Suppressor macrophage treated with lipopolysaccharide for 4 hours (primary cell): ENCODE results near the gene KRABD2.
"Not testable (repeated sequence)": the region's sequence is repeated elsewhere in the genome, so short reads cannot be mapped to it uniquely, and the experiment has no call there.

ENCODE experiments used
- DNase-seq: peaks from one replicate; pipeline ENCODE4 v3.0.0-alpha.2; 2020

The KRABD2 gene

DNA sequence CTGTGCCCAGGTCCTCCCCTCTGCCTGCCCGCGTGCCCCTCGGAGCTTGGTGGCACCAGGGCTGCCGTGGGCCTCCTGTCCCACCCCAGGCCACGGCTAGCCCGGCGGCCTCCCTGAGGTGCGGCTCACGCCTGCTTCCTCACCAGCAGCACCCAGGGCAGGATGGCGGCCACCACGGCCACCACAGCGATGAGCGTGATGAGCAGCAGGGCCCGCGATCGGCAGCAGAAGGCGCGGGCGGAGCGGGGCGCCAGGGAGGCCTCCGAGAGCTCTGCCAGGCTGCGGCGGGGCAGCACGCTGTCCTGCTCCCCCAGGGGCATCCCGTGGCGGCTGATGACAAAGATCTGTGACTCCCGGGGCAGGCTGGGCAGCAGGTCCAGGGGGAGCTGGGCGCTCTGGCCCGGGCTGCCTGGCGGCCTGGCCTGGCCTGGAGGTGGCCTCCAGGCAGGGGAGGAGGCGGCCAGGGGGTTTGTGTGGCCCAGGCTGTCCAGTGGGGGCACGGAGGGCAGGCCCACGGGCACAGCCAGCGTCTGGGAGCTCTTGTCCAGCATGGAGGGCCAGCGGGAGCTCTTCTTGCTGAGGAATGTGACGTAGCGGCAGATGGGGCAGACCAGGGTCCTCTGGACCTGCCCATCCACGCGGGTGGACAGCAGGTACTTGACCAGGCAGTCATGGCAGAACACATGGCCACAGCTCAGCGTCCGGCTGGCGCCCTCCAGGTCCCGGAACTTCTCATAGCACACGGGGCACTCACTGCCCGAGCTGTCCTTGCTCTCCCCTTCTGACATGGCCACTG, 16.4 kb upstream of the KRABD2 start:
- DNase-seq = no peak

DNA sequence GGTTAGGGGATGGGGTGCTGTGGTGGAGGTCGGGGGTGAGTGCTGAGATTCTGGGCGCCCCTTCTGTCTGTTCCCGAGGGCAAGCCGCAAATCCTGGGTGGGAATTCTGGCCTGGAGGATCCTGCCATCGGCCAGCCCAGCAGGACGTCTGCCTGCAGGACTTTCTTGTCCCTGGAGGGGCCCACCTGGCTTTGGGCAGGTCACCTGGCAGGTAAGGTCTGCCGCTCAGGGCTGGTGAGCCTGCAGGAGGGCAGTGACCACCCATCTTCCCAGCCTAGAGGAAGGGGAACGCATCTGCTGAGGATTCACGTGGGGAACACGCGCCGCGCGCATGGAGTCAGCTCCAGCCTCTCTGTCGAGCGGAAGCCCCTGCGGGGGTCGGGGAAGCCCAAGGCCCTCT, 15.8 kb upstream of the KRABD2 start:
- no peak for DNase-seq

DNA sequence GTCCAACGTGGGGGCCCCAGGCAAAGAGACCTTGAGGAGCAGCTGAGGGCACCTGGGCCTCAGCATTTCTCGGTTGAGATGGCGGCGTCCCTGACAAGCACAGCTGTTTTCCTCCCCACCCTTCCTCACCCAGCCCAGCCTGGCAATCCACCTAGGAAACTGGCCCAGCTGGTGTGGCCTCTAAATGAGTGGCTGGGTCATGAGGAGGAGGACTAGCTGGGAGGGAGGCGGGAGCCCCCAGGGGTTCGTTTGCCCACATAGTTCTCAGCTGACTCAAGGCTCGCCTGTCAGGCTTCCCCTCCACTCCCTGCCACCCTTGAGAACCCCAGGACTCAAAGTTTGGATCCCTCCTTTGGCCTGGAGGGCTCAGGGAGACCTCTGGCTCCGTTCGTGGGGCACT, 15.2 kb upstream of the KRABD2 start:
- DNase-seq = no peak

DNA sequence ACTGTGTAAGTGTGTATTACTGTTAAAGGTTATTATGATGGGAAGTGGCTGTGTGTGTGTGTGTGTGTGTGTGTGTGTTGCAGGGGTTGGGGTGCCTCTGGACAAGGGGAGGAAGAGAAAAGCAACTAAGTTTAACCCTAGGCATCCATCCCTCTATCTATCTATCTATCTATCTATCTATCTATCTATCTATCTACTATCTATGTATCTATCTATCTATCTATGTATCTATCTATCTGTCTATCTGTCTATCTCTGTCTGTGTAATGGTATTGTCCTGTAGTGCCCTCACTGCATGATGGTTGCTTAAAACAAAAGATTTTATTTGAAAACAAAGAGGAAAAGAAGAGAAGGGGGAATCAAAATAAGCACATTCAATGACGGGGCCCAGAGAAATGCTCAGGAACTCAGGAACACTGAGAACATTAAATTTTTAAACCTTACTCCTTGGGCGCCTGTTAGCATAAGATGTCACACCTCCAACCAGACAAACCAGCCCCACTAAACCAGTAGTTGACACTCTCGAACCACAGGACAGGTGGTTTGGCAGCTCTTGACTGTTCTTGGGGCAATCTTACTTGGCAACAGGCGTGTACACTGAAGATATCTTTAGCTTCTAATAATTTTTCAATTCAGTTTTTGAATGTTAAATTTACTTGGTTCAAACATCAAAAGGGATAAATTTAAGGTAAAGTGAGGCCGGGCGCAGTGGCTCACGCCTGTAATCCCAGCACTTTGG, 11.6 kb upstream of the KRABD2 start:
- no peak for DNase-seq

DNA sequence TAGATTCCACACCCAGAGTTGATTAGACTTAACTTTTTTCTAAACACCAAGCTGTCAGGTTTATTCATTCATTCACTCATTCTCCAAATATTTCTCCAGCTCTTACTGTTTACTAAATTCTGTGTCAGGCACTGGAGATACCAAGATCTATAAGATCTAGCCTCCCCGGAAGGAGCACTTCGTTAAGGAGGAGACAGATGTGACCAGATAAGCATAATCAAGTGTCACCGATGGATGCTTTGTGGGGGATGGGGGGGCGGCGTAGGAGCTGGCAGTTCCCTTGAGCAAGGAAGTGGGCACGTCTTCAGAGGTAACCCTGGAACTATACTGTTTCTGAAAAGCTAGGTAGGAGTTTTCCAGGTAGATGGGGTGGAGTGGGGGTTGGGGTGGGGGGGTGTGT, 10.3 kb upstream of the KRABD2 start:
- DNase-seq = no peak

DNA sequence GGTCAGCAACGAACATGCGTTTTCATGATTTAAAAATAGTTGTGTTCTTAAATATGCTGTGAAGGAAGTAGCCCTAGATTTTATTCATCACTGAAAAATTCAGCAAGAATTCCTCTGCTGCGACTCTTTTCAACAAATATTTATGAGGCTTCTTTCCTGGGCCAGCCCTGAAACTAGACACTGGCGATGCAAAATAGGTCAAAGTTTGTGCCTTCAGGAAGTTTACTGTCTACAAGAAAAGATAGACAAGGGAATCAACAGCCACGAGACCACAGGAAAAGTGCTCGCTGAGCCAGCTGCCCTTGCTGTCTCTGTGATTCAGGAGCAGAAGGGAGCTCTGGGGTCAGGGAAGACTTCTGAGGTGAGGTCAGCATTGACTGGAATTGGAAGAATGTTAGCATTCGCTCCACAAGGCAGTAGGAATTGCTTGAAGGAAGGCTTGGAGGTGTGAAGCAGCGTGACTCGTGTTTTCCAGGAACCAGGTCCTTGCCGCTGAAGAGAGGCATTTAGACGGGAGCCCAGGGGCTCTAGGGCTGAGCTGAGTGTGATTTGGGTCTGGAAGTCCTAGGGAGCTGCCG, 8.4 kb upstream of the KRABD2 start:
- DNase-seq = no peak

DNA sequence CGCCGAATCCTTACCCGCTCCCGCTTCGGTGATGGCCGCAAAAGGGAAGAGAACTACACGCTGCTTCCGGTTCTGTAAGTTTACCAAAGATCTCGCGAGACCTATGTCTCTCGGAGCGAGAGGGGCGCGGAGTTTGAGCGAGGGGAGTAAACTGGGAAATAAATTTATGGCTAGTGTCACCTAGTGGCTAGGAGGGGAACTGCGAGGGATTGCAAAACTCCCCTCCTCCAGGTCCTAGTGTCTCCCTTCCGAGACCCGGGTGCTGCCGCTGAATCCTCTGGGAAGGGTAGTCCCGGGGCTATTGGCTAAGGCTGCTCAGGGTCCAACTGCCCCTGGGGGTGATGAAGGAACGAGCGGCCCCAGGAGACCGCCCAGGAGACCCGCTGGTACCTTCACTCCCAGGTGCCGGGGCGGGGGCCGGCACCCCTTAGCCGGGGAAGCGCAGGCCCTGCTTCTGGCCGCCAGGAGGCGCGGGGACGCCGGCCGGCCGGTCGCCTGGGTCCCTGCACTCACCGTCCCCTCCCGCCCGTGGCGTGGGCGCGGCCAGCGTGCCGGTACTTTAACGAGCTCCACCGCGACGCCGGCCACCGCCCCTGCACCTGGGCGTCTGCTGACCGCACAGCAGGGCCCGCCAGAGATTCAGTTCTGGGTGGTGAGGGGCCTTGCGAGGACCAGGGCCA, 6.8 kb upstream of the KRABD2 start, which contains the start of gene RPL26:
Gene RPL26 (minus strand): TSS at position 51 of the 680 bp plus-strand sequence. CDS start 883 bp downstream, outside the sequence.
- peak; percentile 99 for DNase-seq

DNA sequence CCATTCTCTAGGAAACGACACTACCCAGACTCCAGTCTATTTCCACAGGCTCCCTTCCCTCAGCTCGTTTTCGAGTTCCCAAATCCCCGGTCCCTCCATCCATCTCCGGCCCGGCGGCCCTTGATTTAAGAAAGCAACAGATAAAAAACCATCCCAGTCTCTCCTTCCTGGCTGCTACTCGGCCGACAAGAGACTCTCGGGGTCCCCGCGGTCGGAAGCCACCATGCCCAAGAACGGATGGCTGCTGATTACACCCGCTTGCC, 6.3 kb upstream of the KRABD2 start:
- no peak for DNase-seq

DNA sequence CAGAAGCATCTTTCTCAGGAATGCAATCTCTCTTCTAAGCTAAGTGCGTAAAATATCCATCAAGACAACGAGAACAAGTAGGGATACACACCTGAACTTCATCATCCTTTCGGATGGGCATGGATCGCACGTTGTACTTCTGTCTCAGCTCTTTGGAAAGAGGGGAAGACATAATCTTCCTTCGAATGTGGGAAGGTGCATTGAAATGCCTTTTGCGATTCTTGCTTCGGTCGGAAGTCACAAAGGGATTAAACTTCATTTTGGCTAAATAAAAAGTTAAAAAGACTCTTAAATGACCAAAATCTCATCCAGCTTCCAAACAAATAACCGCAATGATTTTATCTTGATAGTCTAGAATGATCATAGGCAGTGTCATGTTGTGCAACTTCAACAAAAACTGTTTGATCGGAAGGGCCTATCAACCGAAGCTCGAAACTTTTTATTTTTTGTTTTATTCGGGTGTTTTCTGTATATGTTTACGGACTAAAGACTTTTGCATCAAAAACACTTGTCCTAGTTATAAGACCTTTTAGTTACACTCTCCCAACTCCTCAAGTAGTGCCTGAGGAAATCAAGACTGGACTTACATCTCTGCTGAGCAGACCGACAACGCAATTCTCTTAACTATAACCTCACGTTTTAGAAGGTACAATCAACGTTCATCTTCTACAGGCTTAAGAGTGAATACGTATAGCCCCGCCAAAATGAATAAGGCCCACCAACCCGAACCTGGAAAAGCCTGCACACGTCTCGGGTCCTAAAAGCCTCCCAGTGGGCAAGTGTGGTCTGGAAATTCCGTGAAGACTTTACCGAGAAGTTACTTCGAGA, 5.8 kb upstream of the KRABD2 start:
- DNase-seq = peak; percentile 5

DNA sequence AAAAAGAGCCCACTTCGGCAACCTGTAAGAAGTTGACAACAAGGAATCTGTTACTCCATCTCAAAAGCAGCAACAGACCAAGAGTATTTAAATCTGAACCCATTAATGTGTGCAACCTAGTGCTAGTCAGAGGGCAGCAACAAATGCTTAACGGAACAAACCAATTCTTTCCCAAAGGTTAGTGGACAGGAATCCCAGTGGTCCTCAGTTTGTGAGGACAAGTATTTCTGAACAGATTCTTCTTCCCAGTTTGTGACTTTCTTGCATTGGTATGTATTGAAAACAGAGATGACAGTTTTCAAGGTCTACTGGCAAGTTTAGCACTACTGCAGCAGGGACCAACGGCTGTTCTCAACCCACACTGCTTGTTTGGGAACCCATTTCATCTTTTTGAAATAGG, 3.5 kb upstream of the KRABD2 start:
- DNase-seq = no peak

DNA sequence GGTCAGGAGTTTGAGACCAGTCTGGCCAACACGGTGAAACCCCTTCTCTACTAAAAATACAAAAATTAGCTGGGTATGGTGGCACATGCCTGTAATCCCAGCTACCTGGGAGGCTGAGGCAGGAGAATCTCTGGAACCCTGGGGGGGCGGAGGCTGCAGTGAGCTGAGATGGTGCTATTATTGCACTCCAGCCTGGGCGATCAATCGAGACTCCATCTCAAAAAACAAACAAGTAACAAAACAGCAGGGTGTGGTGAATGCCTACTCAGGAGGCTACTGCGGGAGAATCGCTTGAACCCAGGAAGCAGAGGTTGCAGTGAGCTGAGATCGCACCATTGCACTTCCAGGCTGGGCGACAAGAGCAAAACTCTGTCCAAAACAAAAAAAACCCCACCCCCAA, 1.6 kb upstream of the KRABD2 start:
- not testable (repeated sequence) for DNase-seq

DNA sequence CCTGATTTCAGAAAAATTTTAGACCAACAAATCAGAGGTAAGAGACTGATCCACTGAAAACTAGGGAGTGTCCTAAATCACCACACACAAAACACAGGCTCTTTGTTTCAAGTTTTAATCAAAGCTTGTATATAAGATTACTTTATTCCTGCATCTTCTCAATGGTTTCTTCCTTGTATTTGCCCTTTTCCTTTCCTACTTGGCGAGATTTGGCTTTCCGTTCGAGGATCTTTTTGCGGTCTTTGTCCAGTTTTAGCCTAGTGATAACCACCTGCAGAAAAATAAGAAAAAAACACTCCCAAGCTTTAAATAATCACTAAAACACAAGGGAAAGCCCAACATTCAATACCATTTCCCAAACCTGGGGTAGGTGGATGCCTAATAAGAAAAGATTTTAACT, 918 bp upstream of the KRABD2 start:
- no peak for DNase-seq

DNA sequence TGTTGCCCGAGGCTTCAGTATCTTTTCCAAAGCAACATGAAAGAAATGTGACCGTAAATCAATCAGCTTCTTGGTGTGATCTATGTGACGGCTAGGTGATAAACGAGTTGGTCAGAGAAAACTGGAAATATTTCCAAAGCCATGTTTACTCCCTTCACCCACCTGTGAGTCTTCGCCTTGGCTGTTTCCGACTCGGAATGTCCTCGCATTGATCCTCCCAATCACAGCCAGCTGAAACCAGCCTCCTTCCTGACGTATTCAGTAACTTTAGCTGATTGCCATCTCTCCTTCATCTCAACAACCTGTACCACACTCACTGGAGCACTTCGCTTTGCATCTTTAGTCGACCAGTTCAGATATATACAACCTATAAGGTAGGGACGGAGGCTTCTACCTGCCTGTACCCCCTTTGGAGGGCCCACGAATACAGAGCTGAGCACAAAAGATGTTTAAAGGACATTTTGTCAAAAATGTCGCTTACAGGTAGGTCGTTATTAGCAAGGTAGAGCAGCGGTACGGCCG, 705 bp downstream of the KRABD2 start:
- no peak for DNase-seq

DNA sequence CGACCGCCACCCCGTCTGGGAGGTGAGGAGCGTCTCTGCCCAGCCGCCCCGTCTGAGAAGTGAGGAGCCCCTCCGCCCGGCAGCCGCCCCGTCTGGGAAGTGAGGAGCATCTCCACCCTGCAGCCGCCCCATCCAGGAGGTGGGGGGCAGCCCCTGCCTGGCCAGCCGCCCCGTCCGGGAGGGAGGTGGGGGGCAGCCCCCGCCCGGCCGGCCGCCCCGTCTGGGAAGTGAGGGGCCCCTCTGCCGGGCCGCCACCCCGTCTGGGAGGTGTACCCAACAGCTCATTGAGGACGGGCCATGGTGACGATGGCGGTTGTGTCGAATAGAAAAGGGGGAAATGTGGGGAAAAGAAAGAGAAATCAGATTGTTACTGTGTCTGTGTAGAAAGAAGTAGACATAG, 2.6 kb downstream of the KRABD2 start:
- DNase-seq = not testable (repeated sequence)

DNA sequence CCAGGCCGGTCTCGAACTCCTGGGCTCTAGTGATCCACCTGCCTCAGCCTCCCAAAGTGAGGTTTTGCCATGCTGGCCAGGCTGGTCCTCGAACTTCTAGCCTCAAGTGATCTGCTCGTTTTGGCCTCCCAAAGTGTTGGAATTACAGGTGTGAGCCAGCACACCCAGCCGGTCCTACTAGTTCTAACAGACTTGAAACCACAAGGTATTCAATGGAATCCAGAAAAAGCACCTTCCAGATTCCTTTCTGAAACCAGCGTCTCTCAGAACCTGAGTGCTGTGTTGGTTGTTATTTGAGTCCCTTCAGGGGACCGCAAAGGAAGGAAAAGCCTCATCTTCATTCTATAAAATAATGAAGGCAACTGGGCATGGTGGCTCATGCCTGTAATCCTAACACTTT, 4.1 kb downstream of the KRABD2 start:
- no peak for DNase-seq

DNA sequence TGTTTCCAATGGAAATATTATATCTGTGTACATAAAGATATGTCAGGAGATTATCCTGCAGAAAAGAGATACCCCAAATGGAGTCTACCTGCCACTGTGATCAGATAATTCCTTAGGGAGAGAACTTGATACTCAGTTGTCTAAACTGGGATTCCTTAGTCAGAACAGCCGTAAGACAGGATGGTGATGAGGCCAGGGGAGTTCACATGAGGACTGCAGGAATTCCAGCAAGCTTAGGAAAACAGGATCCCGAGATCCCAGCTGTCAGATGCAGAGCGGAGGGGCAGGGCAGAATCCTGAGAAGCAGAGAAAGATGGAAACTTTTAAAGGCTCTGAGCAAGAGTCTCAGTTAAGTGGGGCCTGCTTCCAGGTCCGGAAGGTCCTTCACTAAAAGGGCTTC, 4.7 kb downstream of the KRABD2 start:
- no peak for DNase-seq

DNA sequence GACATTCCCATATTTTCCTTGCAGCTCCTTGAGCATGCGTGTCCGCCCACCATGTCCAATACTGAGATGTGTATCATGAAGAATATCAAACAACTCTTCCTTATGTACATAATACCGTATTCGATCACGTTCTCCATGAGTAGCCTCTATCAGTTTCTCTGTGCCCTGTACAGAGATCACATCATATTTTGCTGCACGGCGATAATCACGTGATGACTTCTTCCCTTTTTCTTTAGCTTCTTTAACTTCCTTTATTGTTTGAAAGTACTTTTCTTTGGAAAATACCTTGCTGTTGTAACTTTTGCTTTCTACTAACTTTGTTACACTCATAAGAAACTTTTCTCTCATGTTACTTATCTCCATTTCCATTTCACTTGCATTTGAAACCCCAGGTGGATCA, 6.6 kb downstream of the KRABD2 start:
- peak; percentile 75 for DNase-seq

DNA sequence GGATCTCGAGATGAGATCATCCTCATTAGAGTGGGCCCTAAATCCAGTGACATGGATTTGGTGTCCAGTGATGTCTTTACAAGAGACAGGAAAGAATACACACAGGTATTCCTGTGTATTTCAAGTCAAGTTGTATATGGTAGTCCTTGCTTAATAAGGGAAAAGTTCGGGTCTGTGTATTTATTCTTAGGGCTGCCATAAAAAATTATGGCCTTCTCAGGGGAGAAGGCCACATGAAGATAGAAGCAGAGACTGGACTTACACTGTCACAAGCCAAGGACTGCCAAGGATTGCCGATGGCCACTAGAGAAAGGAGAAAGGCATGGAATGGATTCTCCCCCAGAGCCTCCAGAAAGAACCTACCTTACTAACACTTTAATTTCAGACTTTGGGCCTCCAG, 8.3 kb downstream of the KRABD2 start:
- no peak for DNase-seq

DNA sequence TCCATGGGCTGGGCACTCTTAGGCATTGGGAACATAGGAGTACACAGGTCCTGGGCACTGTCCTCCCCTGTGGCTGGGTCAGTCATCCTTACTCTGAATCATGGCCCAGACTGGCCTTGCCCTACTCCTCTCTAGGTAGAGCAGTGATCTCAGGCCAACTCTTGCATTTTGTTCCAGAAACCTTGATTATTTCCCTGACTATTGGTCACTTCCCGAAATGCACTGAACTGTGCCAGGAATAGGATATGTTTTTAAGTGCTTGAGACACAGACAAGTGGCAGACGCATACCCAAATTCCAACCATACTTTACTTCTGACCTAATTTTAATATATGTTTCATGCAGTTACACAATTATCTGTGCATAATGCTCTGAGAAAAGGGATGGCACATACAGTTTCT, 10.3 kb downstream of the KRABD2 start:
- DNase-seq = no peak

DNA sequence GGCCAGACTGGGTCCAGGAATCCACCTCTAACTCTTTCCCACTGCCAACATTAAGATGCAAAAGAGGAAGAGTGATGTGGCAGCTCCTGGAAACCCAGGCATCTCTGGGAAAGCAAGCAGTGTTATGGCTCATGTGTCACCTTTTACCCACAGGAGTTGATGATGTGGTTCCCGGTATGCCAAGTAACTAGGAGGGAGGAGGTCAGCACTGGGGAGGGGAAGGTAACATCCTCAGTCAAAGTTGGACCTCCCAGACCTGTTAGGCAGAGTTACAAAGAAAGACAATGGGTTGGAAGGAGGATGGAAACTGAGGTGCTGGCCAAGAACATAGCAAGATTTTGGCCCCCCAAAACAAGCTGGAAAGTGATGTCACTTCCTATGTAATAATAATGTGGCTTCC, 11.4 kb downstream of the KRABD2 start:
- no peak for DNase-seq

DNA sequence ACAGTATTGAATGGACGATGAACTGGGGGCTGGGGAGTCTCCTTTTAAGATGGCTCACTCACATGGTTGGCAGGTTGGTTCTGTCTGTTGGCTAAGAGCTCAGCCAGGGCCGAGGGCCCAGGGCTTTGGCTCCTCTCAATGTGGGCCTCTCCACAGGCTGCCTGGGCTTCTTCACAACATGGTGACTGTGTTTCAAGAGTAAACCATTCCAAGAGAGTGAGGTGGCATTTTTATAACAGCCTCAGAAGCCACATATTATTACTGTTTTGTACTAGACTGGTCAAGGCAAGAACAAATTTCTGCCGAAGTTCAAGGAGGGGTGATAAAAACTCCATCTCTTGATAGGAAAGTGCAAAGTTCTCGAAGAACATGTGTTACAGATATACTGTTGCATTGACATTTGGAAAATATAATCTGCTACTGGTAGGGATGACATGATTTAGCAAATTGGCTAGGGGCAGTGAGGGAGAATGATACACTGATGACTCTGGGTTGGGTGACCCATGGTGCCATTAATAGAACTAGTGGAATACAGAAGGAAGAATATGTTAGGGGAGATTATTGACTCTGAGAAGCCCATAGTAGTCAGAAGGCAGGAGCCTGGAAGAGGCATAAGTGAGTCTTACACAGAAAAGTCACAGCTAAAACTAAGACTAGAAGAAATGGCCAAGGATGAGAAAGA, 13.7 kb downstream of the KRABD2 start:
- no peak for DNase-seq

DNA sequence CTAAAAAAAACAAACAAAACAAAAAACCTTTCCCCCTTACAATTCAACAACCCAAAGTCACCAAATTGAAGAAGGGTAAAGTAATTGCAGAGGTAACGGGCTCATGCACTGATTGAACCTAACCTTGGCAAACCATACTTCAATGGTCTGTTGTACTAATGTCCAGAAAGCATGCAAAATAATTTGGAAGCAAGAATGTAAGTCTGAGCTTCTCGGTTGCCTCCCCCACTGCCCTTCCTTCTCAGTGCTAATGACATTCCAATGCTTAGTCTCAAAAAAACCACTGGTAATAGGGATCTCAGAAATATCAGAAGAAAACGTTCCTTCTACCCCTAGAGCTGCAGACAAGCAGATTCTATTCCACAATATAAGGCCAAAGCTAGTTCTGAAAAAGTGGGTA, 15.8 kb downstream of the KRABD2 start:
- no peak for DNase-seq
